LNCAP (cell line): ENCODE data around the gene TMEM213.

Source experiments
- CTCF ChIP-seq: fragments of 450-650 bp; IDR thresholded peaks from 2 replicates; pipeline ENCODE4 v1.5.1; 2017; ENCODE audit warnings: mild to moderate bottlenecking

TMEM213 gene

DNA sequence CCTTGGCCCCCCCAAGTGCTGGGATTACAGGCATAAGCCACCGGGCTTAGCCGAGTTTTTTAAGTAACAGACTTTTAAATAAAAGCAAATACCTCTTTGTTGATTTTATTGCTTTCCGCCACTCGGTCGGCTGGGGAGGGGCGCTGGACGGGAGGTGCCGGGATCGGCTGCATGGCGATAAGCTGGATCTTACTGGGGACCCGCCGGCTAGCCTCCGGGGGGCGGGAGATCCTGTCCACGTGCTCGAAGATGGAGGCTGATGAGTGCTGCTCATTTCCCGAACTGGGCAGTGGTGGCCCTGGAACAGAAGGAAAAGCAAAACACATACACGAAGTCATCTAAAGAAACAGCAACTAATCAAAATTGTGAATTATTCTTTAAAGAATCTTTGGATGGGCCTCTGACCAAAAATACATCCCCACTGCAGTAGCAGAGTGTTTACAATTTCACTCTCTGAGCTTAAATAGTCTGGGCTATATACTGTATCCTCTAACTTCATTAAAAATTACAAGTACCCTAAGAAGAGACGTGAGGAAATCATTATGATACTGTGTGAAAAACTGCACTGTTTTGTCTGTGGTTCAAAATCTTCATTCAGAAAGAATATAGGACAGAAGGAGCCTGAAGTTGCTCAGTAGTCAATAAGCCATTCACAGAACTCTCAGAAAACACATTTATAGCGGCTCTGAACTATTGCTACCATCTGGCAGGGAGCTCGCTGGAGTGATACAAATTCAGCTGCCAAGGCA lies 73.4 kb downstream of the TMEM213 start:
- TF ChIP-seq CTCF = no peak

DNA sequence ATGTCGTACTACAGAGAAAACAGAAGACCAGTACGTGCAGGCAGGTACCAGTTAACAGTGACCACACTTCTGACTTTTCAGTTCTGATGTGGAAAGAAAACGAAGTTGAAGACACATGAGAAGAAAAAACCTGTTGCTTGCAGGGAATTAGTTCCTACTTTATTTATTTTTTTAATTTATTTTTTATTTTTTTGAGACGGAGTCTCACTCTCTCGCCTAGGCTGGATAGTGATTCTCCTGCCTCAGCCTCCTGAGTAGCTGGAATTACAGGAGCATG lies 74.0 kb downstream of the TMEM213 start:
- TF ChIP-seq CTCF = no peak

- TF ChIP-seq CTCF = no peak
Measured at GRCh38 chr7:138872576-138872975, 74.8 kb downstream of the TMEM213 start.

GRCh38 chr7:138873220-138873892 lies 75.6 kb downstream of the TMEM213 start:
- TF ChIP-seq CTCF = no peak

DNA sequence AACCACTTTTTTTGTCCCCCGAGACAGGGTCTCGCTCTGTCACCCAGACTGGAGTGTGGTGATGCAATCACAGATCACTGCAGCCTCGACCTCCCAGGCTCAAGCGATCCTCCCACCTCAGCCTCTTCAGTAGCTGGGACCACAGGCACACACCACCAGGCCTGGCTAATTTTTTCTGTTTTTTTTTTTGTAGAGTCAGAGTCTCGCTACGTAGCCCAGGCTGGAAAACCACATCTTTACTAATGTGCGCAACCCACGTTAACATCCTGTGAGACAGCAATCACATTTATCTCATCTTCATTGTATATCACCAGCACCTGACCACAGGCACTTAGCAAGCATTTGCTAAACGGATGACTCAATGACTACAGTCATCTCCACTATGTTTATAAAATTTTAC lies 78.0 kb downstream of the TMEM213 start:
- no peak for TF ChIP-seq CTCF

GRCh38 chr7:138876326-138876725 lies 78.5 kb downstream of the TMEM213 start:
- no peak for TF ChIP-seq CTCF

DNA sequence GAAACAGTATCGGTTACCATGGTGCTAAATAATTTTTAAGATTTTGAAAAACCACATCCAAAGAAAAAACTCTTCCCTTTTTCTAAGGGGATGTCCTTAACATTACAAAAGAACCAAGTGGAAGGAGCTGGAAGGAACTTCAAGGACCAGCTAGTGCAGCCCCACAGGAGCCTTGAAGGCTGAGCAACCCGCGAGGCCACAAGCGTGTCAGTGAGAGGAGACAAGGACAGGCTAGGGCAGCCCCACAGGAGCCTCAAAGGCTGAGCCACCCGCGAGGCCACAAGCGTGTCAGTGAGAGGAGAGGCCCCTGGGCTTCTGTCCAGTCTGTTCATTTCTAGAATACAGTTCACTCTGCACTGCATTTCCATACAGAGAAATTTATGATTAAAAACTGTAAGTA lies 80.3 kb downstream of the TMEM213 start:
- no peak for TF ChIP-seq CTCF
